Panc1 (cell line): Measurements from ENCODE around the gene WDR31.

Experiments used
- POLR2AphosphoS5 ChIP-seq: IDR thresholded peaks from 2 replicates; pipeline ENCODE4 v1.6.1; 2012; ENCODE audit warnings: mild to moderate bottlenecking, low read depth, low read length, moderate library complexity
- TF ChIP-seq, protein P1 (sequence below): fragments of 450-650 bp; IDR thresholded peaks from 2 replicates; pipeline ENCODE4 v1.5.1; 2017; ENCODE audit warnings: mild to moderate bottlenecking
- TF ChIP-seq, protein P2 (sequence below), 2 experiments: IDR thresholded peaks; 2 replicates each; pipeline ENCODE4 v1.6.1; 2011 to 2012; ENCODE audit warnings: low read depth in 2 of 2, control low read depth in 1 of 2, low read length in 1 of 2, mild to moderate bottlenecking in 1 of 2, moderate library complexity in 1 of 2; ENCODE audit not compliant: insufficient read depth in 1 of 2

DNA sequence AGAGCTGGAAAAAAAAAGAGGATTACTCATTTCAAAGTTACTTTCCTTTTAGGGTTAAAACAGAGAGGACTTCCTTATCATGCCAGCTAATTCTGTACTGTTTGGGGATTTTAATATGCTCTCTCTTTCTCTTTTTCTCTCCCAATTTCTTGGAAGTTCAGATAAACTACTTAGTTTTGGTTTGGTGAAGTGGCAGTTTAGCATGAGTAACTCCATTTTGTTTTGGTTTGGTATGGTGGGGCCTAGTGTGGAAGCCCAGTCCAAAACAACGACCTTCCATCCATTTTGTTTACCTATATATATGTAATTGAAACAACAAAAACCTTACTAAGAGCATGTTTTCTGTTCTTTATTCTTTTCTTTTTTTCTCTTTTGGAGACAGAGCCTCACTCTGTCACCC, 5.6 kb upstream of the WDR31 start:
- TF ChIP-seq POLR2AphosphoS5: no peak
- TF ChIP-seq, protein P1, sequence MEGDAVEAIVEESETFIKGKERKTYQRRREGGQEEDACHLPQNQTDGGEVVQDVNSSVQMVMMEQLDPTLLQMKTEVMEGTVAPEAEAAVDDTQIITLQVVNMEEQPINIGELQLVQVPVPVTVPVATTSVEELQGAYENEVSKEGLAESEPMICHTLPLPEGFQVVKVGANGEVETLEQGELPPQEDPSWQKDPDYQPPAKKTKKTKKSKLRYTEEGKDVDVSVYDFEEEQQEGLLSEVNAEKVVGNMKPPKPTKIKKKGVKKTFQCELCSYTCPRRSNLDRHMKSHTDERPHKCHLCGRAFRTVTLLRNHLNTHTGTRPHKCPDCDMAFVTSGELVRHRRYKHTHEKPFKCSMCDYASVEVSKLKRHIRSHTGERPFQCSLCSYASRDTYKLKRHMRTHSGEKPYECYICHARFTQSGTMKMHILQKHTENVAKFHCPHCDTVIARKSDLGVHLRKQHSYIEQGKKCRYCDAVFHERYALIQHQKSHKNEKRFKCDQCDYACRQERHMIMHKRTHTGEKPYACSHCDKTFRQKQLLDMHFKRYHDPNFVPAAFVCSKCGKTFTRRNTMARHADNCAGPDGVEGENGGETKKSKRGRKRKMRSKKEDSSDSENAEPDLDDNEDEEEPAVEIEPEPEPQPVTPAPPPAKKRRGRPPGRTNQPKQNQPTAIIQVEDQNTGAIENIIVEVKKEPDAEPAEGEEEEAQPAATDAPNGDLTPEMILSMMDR: no peak
- TF ChIP-seq, protein P2, sequence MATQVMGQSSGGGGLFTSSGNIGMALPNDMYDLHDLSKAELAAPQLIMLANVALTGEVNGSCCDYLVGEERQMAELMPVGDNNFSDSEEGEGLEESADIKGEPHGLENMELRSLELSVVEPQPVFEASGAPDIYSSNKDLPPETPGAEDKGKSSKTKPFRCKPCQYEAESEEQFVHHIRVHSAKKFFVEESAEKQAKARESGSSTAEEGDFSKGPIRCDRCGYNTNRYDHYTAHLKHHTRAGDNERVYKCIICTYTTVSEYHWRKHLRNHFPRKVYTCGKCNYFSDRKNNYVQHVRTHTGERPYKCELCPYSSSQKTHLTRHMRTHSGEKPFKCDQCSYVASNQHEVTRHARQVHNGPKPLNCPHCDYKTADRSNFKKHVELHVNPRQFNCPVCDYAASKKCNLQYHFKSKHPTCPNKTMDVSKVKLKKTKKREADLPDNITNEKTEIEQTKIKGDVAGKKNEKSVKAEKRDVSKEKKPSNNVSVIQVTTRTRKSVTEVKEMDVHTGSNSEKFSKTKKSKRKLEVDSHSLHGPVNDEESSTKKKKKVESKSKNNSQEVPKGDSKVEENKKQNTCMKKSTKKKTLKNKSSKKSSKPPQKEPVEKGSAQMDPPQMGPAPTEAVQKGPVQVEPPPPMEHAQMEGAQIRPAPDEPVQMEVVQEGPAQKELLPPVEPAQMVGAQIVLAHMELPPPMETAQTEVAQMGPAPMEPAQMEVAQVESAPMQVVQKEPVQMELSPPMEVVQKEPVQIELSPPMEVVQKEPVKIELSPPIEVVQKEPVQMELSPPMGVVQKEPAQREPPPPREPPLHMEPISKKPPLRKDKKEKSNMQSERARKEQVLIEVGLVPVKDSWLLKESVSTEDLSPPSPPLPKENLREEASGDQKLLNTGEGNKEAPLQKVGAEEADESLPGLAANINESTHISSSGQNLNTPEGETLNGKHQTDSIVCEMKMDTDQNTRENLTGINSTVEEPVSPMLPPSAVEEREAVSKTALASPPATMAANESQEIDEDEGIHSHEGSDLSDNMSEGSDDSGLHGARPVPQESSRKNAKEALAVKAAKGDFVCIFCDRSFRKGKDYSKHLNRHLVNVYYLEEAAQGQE (IDR thresholded peaks at IDR 0.05; ENCODE audit: insufficient read depth in 1 of 2, low read depth in 2 of 2, low read length in 1 of 2): no peak
